Testis (tissue), 3 donors: Measurements from ENCODE around the gene LRRTM4. TPM values are rescaled to one million over a fixed set of nuclear protein-coding genes. Genes with fewer than 3 reads are reported as not detected.

Source experiments
- DNase-seq: peaks from one replicate; pipeline ENCODE4 v3.0.0-alpha.2; 2019
- H3K27ac ChIP-seq, 2 donors: fragments of 200-600 bp; sonication (generic); one replicate each; pipeline ENCODE4 v1.5.1; 2019
- H3K27me3 ChIP-seq: fragments of 200-600 bp; sonication (generic); one replicate; pipeline ENCODE4 v1.5.1; 2019
- H3K36me3 ChIP-seq: fragments of 200-600 bp; sonication (generic); one replicate; pipeline ENCODE4 v1.5.1; 2017; ENCODE audit warnings: low read depth; ENCODE audit errors: missing control alignments
- H3K4me1 ChIP-seq: fragments of 200-600 bp; sonication (generic); one replicate; pipeline ENCODE4 v1.5.1; 2019
- H3K4me3 ChIP-seq, 2 donors: fragments of 200-600 bp; sonication (generic); one replicate each; pipeline ENCODE4 v1.5.1; 2017 to 2019
- H3K9me3 ChIP-seq: fragments of 200-600 bp; sonication (generic); one replicate; pipeline ENCODE4 v1.5.1; 2017
- POLR2A ChIP-seq: fragments of 450-650 bp; IDR thresholded peaks from one replicate; pipeline ENCODE4 v1.6.1; 2017; ENCODE audit warnings: antibody characterized with exemption, mild to moderate bottlenecking, moderate library complexity
- WGBS, 2 donors: methylation state at CpG; one replicate each; pipeline ENCODE4 v1.1.5; 2018; 5-methylcytosine and 5-hydroxymethylcytosine counted together
- intact Hi-C: fragments of 100-400 bp; cut with DNase I; formaldehyde crosslinking; loops from one replicate; pipeline ENCODE4 v1.15.1; 2023; ENCODE audit warnings: low total_unique reads
- polyA plus RNA-seq: library from polyadenylated mRNA; stranded (reverse); fragments of 350-450 nt; fragmentation: Illumina TruSeq; extraction: RNeasy Lipid Tissue Mini Kit (QIAGEN cat#74804); gene quantifications from one replicate; pipeline ENCODE4 v1.2.3, GENCODE V29; 2014; ENCODE audit warnings: low read depth, low replicate concordance; ENCODE audit not compliant: insufficient read depth
- total RNA-seq, 2 donors: library from RNA; depleted of rRNA; stranded (reverse); fragments of >200 nt; gene quantifications; one replicate each; pipeline ENCODE4 v1.2.3, GENCODE V29; 2016
- TF ChIP-seq, protein P1 (sequence below), 3 experiments: fragments of 450-650 bp in 2 of 3; fragments of 200-600 bp in 1 of 3; sonication (generic) in 1 of 3; IDR thresholded peaks; one replicate each; pipeline ENCODE4 v1.5.1; 2016 to 2019; ENCODE audit warnings: antibody characterized with exemption in 3 of 3, mild to moderate bottlenecking in 2 of 3, moderate library complexity in 1 of 3

LRRTM4 gene
- total and polyA plus RNA-seq, 3 donors from 2014 or later, result 0.08 to 0.19 (median 0.13) TPM

- Histone ChIP-seq H3K27ac (no peak overlapping the region), H3K9me3 (no peaks in the 10 kb centered on the region), H3K36me3 (no peaks in the 10 kb centered on the region), H3K4me1 (no peaks in the 10 kb centered on the region), H3K4me3 (no peak overlapping the region), H3K27me3 (no peaks in the 10 kb centered on the region)
- intact Hi-C loops, result no loop called here
- no peak for TF ChIP-seq POLR2A
- TF ChIP-seq, protein P1, sequence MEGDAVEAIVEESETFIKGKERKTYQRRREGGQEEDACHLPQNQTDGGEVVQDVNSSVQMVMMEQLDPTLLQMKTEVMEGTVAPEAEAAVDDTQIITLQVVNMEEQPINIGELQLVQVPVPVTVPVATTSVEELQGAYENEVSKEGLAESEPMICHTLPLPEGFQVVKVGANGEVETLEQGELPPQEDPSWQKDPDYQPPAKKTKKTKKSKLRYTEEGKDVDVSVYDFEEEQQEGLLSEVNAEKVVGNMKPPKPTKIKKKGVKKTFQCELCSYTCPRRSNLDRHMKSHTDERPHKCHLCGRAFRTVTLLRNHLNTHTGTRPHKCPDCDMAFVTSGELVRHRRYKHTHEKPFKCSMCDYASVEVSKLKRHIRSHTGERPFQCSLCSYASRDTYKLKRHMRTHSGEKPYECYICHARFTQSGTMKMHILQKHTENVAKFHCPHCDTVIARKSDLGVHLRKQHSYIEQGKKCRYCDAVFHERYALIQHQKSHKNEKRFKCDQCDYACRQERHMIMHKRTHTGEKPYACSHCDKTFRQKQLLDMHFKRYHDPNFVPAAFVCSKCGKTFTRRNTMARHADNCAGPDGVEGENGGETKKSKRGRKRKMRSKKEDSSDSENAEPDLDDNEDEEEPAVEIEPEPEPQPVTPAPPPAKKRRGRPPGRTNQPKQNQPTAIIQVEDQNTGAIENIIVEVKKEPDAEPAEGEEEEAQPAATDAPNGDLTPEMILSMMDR (IDR thresholded peaks at IDR 0.05), result no peak
- no peak for DNase-seq
- WGBS, 2 donors, result 63 to 85% methylated on average over 4 of the region's 4 CpGs
These were observed 100.2 kb downstream of the LRRTM4 start for GRCh38 chr2:77421971-77422370.

- DNase-seq, result no peak
- no peak overlapping the region for H3K4me3 ChIP-seq
- H3K9me3 ChIP-seq, result no peaks in the 10 kb centered on the region
- intact Hi-C loops, result no loop called here
- H3K36me3 ChIP-seq, result no peaks in the 10 kb centered on the region
- no peaks in the 10 kb centered on the region for H3K27me3 ChIP-seq
- 56 to 80% methylated on average over 1 of the region's 1 CpG for WGBS, 2 donors
- no peaks in the 10 kb centered on the region for H3K4me1 ChIP-seq
- TF ChIP-seq, protein P1 (IDR thresholded peaks at IDR 0.05), result no peak
- no peak for TF ChIP-seq POLR2A
- no peak overlapping the region for H3K27ac ChIP-seq
These were observed 103.6 kb downstream of the LRRTM4 start for GRCh38 chr2:77418537-77418936.

- Histone ChIP-seq H3K9me3 (no peaks in the 10 kb centered on the region), H3K4me1 (no peaks in the 10 kb centered on the region), H3K36me3 (no peaks in the 10 kb centered on the region), H3K27ac (no peak overlapping the region), H3K4me3 (no peak overlapping the region), H3K27me3 (no peaks in the 10 kb centered on the region)
- no peak for DNase-seq
- TF ChIP-seq, protein P1 (IDR thresholded peaks at IDR 0.05), result no peak
- no peak for TF ChIP-seq POLR2A
- WGBS, 2 donors, result 92 to 95% methylated on average over 1 of the region's 1 CpG
- intact Hi-C loops, result no loop called here
These were observed 118.0 kb downstream of the LRRTM4 start for GRCh38 chr2:77404189-77404588.

- intact Hi-C loops, result no loop called here
- no peaks in the 10 kb centered on the region for H3K27me3 ChIP-seq
- H3K4me1 ChIP-seq, result no peaks in the 10 kb centered on the region
- H3K9me3 ChIP-seq, result no peaks in the 10 kb centered on the region
- no peak overlapping the region for H3K27ac ChIP-seq
- no peak overlapping the region for H3K4me3 ChIP-seq
- TF ChIP-seq, protein P1 (IDR thresholded peaks at IDR 0.05), result no peak
- TF ChIP-seq POLR2A, result no peak
- WGBS, 2 donors, result 78 to 79% methylated on average over 4 of the region's 4 CpGs
- H3K36me3 ChIP-seq, result no peaks in the 10 kb centered on the region
- no peak for DNase-seq
These were observed 123.1 kb downstream of the LRRTM4 start for GRCh38 chr2:77398970-77399600.

GRCh38 chr2:77397763-77398162 lies 124.4 kb downstream of the LRRTM4 start:
- H3K4me3 ChIP-seq, result no peak overlapping the region
- TF ChIP-seq, protein P1 (IDR thresholded peaks at IDR 0.05), result no peak
- no peak for TF ChIP-seq POLR2A
- H3K9me3 ChIP-seq, result no peaks in the 10 kb centered on the region
- H3K36me3 ChIP-seq, result no peaks in the 10 kb centered on the region
- no peak overlapping the region for H3K27ac ChIP-seq
- H3K4me1 ChIP-seq, result no peaks in the 10 kb centered on the region
- H3K27me3 ChIP-seq, result no peaks in the 10 kb centered on the region
- DNase-seq, result no peak
- intact Hi-C loops, result no loop called here
- WGBS, 2 donors, result 76 to 81% methylated on average over 2 of the region's 2 CpGs
